ENCODE data around the gene CORO2A.

DNA sequence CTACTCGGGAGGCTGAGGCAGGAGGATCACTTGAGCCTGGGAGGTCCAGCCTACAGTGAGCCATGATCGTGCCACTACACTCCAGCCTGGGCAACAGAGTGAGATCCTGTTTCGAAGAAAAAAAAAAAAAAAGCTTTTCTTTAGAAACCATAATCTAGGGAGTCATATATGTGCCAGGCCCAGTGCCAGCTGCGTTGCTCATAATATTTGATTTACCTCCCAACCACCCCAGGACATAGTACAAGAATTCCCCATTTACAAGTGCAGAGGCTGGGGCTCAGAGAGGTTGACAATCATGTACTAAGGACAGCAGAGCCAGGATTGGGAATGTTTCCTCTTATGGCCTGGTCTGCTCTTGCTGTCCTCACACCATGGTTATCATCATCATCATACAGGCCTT is 48.4 kb downstream of the CORO2A start:
- TF ChIP-seq, protein P1, sequence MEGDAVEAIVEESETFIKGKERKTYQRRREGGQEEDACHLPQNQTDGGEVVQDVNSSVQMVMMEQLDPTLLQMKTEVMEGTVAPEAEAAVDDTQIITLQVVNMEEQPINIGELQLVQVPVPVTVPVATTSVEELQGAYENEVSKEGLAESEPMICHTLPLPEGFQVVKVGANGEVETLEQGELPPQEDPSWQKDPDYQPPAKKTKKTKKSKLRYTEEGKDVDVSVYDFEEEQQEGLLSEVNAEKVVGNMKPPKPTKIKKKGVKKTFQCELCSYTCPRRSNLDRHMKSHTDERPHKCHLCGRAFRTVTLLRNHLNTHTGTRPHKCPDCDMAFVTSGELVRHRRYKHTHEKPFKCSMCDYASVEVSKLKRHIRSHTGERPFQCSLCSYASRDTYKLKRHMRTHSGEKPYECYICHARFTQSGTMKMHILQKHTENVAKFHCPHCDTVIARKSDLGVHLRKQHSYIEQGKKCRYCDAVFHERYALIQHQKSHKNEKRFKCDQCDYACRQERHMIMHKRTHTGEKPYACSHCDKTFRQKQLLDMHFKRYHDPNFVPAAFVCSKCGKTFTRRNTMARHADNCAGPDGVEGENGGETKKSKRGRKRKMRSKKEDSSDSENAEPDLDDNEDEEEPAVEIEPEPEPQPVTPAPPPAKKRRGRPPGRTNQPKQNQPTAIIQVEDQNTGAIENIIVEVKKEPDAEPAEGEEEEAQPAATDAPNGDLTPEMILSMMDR (conservative IDR thresholded peaks at IDR 0.05; ENCODE audit: low read depth, low read length): no peak
- TF ChIP-seq POLR2A (IDR thresholded peaks at IDR 0.05; ENCODE audit: low read depth, low read length): no peak
- no peak for TF ChIP-seq MXI1 (IDR thresholded peaks at IDR 0.05; ENCODE audit: borderline replicate concordance, low read depth, low read length)

Data from IMR-90 (cell line).